GM21381 (cell line): ENCODE measurements around the gene SHLD1.
"Not testable (repeated sequence)": the region's sequence is repeated elsewhere in the genome, so short reads cannot be mapped to it uniquely, and the experiment has no call there.

Experiments
- ATAC-seq: cut with Tn5 transposase; IDR thresholded peaks from one replicate; pipeline ENCODE4 v1.9.1; 2021; ENCODE audit warnings: mild to moderate bottlenecking, moderate library complexity; ENCODE audit not compliant: unreplicated experiment

The SHLD1 gene

GRCh38 chr20:5779071-5779900 is 29.1 kb downstream of the SHLD1 start:
- ATAC-seq, result no peak

- no peak for ATAC-seq
Observed at GRCh38 chr20:5780846-5781217, 30.6 kb downstream of the SHLD1 start.

- not testable (repeated sequence) for ATAC-seq
Observed at GRCh38 chr20:5781367-5781766, 31.2 kb downstream of the SHLD1 start.

- no peak for ATAC-seq
Observed at GRCh38 chr20:5781798-5782750, 31.9 kb downstream of the SHLD1 start.

- no peak for ATAC-seq
Observed at GRCh38 chr20:5784735-5785134, 34.5 kb downstream of the SHLD1 start.

- ATAC-seq, result no peak
Observed at GRCh38 chr20:5785146-5785545, 34.9 kb downstream of the SHLD1 start.

GRCh38 chr20:5786930-5787795 is 37.0 kb downstream of the SHLD1 start:
- ATAC-seq, result no peak

GRCh38 chr20:5787796-5788165 is 37.6 kb downstream of the SHLD1 start:
- no peak for ATAC-seq

- peak; percentile 84 for ATAC-seq
Observed at GRCh38 chr20:5788385-5788895, 38.2 kb downstream of the SHLD1 start.

- no peak for ATAC-seq
Observed at GRCh38 chr20:5789827-5790226, 39.6 kb downstream of the SHLD1 start.

- no peak for ATAC-seq
Observed at GRCh38 chr20:5793916-5794315, 43.7 kb downstream of the SHLD1 start.

GRCh38 chr20:5796331-5797040 is 46.3 kb downstream of the SHLD1 start:
- no peak for ATAC-seq

GRCh38 chr20:5797165-5797564 is 47.0 kb downstream of the SHLD1 start:
- no peak for ATAC-seq

- peak; percentile 97 for ATAC-seq
Observed at GRCh38 chr20:5797843-5798462, 47.8 kb downstream of the SHLD1 start.

GRCh38 chr20:5803754-5804303 is 53.6 kb downstream of the SHLD1 start:
- not testable (repeated sequence) for ATAC-seq

GRCh38 chr20:5806457-5807263 is 56.5 kb downstream of the SHLD1 start:
- no peak for ATAC-seq

GRCh38 chr20:5807431-5807830 is 57.2 kb downstream of the SHLD1 start:
- ATAC-seq, result no peak

- ATAC-seq, result no peak
Observed at GRCh38 chr20:5808901-5809300, 58.7 kb downstream of the SHLD1 start.
